HFF-Myc (cell line): Measurements from ENCODE around the gene PYURF.

Source experiments
- DNase-seq: peaks from one replicate; pipeline ENCODE4 v3.0.0-alpha.2; 2011; ENCODE audit warnings: low read depth; ENCODE audit errors: extremely low read depth
- H3K4me3 ChIP-seq: replicated peaks from 2 replicates; pipeline ENCODE4 v1.5.1; 2011; ENCODE audit warnings: low read depth, mild to moderate bottlenecking, control low read depth, low read length
- TF ChIP-seq, protein P1 (sequence below): IDR thresholded peaks from 2 replicates; pipeline ENCODE4 v1.5.1; 2012; ENCODE audit warnings: mild to moderate bottlenecking, low read depth, low read length, control low read depth; ENCODE audit errors: missing control alignments

The PYURF gene

DNA sequence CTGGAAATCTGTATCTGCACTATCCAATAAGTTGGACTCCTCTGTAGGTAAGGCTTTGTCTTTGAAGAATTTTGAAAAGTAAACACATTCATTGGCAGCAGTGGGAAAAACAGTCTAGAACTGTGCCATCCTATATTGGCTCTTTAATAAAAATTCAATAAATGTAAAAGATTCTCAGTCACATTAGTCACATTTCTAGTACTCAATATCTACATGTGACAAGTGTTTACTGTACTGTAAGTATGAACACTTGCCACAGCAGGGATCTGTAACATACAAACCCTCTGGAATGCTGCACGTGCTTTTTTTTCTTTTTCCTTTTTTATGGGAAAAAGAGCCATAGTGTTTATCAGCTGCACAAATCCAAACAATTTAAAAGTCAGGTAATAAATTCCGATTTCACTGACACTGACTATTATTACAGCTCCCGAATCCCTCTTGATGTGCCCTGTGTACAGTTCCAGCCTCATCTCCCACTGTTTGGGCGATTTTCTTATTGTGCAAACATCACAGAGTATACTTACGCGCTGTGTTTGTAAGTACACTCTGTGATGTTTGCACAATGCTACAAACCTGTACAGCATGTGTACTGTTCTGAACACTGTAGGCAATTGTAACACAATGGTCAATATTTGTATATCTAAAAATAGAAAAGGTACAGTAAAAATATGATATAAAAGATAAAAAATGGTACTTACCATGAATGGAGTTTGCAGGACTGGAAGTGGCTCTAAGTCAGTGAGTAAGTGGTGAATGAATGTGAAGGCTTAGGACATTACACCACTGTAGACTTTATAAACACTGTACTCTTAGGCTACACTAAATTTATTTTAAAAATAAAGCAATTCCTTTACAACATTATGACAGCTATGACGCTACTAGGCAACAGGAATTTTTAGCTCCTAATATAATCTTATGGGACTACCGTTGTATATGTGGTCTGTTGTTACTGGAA lies 8.7 kb downstream of the PYURF start:
- DNase-seq = no peak

DNA sequence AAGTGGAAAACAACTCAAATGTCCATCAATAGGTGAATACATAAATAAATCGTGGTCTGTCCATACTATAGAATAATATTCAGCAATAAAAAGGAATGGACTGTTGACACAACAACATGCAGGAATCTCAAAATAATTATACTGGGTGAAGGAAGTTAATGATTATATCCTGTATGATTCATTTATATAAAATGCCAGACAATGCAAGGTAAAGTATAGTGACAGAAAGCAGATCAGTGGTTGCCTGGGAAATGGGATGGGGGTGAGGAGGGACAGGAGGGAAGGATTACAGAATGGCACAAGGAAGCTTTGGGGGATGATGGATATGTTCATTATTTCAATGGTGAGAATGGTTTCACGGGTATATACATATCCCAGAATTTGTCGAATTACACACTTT lies 12.3 kb downstream of the PYURF start:
- TF ChIP-seq, protein P1, sequence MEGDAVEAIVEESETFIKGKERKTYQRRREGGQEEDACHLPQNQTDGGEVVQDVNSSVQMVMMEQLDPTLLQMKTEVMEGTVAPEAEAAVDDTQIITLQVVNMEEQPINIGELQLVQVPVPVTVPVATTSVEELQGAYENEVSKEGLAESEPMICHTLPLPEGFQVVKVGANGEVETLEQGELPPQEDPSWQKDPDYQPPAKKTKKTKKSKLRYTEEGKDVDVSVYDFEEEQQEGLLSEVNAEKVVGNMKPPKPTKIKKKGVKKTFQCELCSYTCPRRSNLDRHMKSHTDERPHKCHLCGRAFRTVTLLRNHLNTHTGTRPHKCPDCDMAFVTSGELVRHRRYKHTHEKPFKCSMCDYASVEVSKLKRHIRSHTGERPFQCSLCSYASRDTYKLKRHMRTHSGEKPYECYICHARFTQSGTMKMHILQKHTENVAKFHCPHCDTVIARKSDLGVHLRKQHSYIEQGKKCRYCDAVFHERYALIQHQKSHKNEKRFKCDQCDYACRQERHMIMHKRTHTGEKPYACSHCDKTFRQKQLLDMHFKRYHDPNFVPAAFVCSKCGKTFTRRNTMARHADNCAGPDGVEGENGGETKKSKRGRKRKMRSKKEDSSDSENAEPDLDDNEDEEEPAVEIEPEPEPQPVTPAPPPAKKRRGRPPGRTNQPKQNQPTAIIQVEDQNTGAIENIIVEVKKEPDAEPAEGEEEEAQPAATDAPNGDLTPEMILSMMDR = no peak
- no peak for DNase-seq
- no peak overlapping the region for H3K4me3 ChIP-seq

More for the DNA sequence above, 8.7 kb downstream of the PYURF start:
- H3K4me3 ChIP-seq = no peak overlapping the region
- TF ChIP-seq, protein P1 = no peak

DNA sequence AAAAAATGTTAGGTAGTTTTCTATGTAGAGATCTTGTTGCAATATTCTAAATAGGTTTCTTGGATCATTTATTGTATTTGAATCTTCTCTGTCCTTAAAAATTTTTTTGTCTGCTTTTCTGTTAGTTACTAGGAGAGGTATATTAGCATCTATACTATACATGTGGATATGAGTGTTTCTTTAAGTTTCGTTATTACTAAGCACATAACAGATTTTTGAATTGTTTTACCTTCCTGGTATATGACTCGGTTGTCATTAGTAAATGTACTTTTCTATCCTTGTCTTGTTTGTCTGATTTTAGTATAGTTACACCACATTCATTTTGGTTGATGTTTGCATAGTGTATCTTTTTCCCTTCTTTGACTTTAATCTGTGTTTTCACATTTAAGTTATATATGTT lies 20.2 kb downstream of the PYURF start:
- no peak for DNase-seq
- TF ChIP-seq, protein P1 = no peak
- H3K4me3 ChIP-seq = no peak overlapping the region

DNA sequence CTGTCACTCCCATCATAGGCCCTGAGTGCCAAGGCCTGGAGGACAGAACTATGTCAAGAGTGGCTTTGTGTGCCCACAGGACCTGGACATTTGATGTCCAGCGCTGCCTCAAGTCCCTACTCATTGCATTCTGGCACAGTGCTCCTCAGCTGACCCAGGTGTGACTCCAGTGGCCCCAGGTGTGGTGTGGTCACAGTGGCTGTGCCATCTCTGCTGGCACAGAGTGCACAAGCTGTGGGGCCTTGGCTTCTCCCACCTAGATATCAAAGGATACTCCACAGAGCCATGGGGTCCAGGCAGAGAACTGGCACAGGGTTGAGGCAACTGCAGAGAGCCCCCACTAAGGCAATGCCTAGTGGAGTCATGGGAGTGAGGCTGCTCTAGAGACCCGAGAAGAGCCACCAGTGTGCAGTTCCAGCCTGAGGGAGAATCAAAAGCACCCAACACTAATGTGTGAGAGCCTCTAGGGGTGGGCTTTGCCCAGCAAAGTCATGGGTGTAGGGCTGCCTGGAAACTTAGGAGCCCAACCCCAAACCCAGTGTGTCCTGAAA lies 25.6 kb downstream of the PYURF start:
- no peak overlapping the region for H3K4me3 ChIP-seq
- DNase-seq = no peak
- TF ChIP-seq, protein P1 = no peak

- TF ChIP-seq, protein P1 = no peak
- no peak for DNase-seq
Observed at GRCh38 chr4:88489100-88489761, 34.3 kb downstream of the PYURF start.

GRCh38 chr4:88481537-88481936 lies 42.0 kb downstream of the PYURF start:
- H3K4me3 ChIP-seq = no peak overlapping the region
- TF ChIP-seq, protein P1 = no peak
- no peak for DNase-seq

More at GRCh38 chr4:88489100-88489761, 34.3 kb downstream of the PYURF start:
- H3K4me3 ChIP-seq = no peak overlapping the region
